ENCODE measurements around the gene RBM20.
A peak's percentile ranks its signal among the peaks of the same experiment; 100 is the strongest.

Gene RBM20

GRCh38 chr10:110679486-110680272 is 35.5 kb downstream of the RBM20 start:
- DNase-seq (ENCODE audit: low read depth, low spot score) = no peak
- ChIA-PET CTCF (interaction anchor here (2.4 to 10.6 kb wide), 4 partner anchors 7 to 72 kb away, joined by 10 to 178 read pairs (median 24); no protein-coding TSS in a partner anchor), POLR2A (no interaction called here)
- no peak overlapping the region for H3K4me3 ChIP-seq (ENCODE audit: low read depth, low read length)
- no peak for TF ChIP-seq CTCF (IDR thresholded peaks at IDR 0.05; ENCODE audit: insufficient read depth, low read length, missing control alignments)

GRCh38 chr10:110680273-110681020 is 36.3 kb downstream of the RBM20 start:
- CTCF ChIA-PET = interaction anchor here (1.0 to 10.6 kb wide), 14 partner anchors 8 to 374 kb away, joined by 3 to 178 read pairs (median 5); no protein-coding TSS in a partner anchor
- no peak for TF ChIP-seq CTCF (IDR thresholded peaks at IDR 0.05; ENCODE audit: insufficient read depth, low read length, missing control alignments)
- POLR2A ChIA-PET = no interaction called here

GRCh38 chr10:110681023-110681681 is 37.0 kb downstream of the RBM20 start:
- DNase-seq (ENCODE audit: low read depth, low spot score) = no peak
- no peak overlapping the region for H3K4me3 ChIP-seq (ENCODE audit: low read depth, low read length)
- TF ChIP-seq CTCF (IDR thresholded peaks at IDR 0.05; ENCODE audit: insufficient read depth, low read length, missing control alignments) = peak; percentile 64
- POLR2A ChIA-PET = no interaction called here
- CTCF ChIA-PET = interaction anchor here (1.0 to 10.6 kb wide), 14 partner anchors 9 to 374 kb away, joined by 3 to 178 read pairs (median 5); no protein-coding TSS in a partner anchor

More at GRCh38 chr10:110680273-110681020, 36.3 kb downstream of the RBM20 start:
- DNase-seq (ENCODE audit: low read depth, low spot score) = no peak
- no peak overlapping the region for H3K4me3 ChIP-seq (ENCODE audit: low read depth, low read length)

GRCh38 chr10:110682348-110682747 is 38.2 kb downstream of the RBM20 start:
- CTCF ChIA-PET = interaction anchor here (1.1 to 10.6 kb wide), 10 partner anchors 10 to 376 kb away, joined by 3 to 178 read pairs (median 4); no protein-coding TSS in a partner anchor
- no peak for TF ChIP-seq CTCF (IDR thresholded peaks at IDR 0.05; ENCODE audit: insufficient read depth, low read length, missing control alignments)
- POLR2A ChIA-PET = no interaction called here
- H3K4me3 ChIP-seq (ENCODE audit: low read depth, low read length) = no peak overlapping the region
- DNase-seq (ENCODE audit: low read depth, low spot score) = no peak

GRCh38 chr10:110684800-110685446 is 40.8 kb downstream of the RBM20 start:
- ChIA-PET CTCF (interaction anchor here (3.0 to 10.6 kb wide), 2 partner anchors 12 to 77 kb away, joined by 15 to 178 read pairs; no protein-coding TSS in a partner anchor), POLR2A (no interaction called here)
- H3K4me3 ChIP-seq (ENCODE audit: low read depth, low read length) = no peak overlapping the region
- TF ChIP-seq CTCF (IDR thresholded peaks at IDR 0.05; ENCODE audit: insufficient read depth, low read length, missing control alignments) = no peak
- no peak for DNase-seq (ENCODE audit: low read depth, low spot score)

Measured in AG04449 (cell line).